Stimulated activated CD8-positive, alpha-beta memory T cell treated with anti-CD3 and anti-CD28 coated beads, Interleukin-15, amount 100 ng/mL, for 48 hours (primary cell): ENCODE data around the gene FGF14.

Source experiments
- DNase-seq, 2 donors: peaks; one replicate each; pipeline ENCODE4 v3.0.0-alpha.2; 2020; ENCODE audit warnings: low read depth in 2 of 2

The FGF14 gene

GRCh38 chr13:101930331-101930730, 471.5 kb downstream of the FGF14 start:
- no peak for DNase-seq

- DNase-seq, result no peak
Measured at GRCh38 chr13:101925731-101926130, 476.1 kb downstream of the FGF14 start.

DNA sequence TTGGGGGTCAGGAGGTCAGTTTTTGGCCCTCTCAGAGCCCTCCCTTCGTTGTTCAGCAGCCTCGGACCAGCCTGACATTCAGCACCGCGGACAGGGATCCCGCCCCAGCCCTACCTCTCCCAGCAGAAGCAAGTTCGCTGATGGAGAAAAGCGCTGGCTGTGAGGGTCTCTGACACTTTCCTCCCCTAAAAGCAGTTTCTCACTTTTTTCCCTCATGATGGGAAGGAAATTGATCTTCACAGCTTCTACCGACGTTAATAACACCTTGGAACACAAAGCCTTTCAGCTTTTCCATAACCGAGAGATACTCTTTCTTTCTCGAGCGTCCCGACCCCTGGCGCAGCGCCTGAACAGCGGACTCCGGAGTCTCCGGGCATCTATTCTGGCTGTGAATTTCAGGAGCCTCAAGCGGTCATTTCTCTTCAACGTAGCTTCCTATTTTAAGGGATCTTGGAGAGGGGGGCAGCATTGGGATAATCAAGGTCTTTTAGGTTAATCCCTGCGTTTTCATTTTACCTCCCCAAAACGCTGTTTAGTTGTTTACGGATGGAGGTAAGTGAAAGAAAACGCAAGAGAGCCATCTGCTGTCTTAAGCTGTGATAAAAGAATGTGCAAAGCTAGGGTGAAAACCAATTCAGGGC, 482.2 kb downstream of the FGF14 start:
- no peak for DNase-seq

DNA sequence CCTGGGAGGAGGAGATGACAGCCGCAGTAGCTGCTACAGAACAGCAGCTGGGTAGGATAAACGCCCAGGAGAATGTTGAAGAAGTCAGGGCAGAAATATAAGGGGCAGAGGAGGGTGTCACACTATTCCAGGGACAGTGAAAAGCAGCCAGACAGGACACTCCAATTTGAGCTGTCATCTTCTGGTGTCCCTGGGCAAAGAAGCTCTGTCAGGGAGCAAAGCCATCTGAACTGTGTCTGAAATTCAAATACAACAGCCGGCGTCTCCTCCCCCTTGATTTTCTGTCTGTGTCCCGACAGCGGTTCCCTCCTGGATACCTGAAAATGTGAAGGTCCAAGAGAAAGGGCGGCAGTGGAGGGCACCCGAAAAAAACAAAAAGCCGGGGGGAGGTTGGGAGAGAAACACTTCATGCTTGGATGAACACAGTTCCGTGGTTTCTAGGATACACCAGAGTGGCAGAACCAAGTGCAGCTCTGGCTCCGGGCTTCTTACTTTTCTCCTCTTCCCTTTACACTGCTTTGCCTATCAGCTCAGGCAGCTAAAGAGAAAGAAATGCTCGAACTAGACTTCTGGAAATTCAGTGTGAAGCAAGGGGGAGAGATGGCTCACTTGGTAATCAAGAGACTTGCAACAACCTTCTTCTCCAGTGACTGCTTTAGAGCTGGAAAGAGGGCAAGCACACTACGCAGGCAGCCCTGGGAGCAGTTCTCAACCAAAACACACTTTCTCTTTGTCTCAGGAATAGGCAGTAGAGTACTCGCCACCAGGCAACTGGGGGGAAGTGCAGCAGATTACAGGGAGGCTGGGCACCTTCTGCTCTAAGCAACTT, 483.8 kb downstream of the FGF14 start:
- DNase-seq, result no peak

DNA sequence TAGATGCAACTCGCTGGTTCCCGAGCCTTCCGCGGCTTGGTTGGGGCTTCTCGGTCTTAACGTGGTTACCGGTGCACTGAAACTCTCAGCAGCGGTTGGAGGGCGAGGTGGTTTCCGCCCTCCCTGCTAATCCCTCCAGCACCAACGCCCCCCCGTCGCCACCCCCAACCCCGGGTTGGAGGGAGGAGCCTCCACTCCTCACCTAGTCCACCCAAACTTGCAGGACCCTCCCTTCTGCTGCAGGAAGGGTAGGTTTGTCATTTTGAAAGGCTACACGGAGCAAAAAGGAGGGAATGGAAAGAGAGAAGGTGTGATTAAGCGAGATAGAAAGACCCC, 484.4 kb downstream of the FGF14 start:
- DNase-seq, result no peak

GRCh38 chr13:101916775-101917474, 484.9 kb downstream of the FGF14 start:
- DNase-seq, result no peak

GRCh38 chr13:101916108-101916774, 485.6 kb downstream of the FGF14 start:
- DNase-seq, result no peak

DNA sequence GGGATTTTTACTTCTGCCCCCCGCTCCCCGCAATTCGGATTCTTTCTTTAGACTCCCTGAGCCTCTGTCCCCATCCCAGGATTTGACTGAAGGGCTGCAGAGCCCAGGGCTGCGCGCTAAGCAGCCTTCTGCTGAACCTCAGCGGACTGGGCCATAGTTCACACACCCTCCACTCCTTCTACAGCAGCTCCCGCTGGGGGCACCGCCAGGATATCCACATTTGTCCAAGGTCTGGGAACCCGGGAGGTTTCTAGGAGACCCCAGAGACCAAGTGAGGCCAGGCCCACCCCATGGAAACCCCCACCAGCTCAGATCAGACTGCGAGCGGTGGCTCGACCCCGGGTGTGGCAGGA, 486.1 kb downstream of the FGF14 start:
- DNase-seq, result no peak

GRCh38 chr13:101915331-101915730, 486.5 kb downstream of the FGF14 start:
- DNase-seq, result no peak

DNA sequence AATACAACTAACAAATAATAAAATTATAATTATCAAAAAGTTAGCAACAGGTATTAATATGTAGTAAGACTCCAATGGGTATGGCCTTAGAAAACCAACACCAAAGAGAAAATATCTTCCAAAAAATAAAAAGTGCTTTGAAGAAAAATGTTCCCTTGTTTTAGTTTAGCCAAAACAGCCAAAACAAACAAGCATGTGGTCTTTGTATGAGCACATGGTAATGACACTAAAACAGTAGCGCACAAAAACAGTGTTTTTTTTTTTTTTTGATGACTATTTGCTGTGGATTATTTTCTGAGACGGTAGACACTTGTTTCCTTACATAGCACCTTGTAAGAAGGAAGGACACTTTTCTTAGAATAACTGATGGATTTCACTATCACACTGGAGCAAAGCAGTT, 490.1 kb downstream of the FGF14 start:
- no peak for DNase-seq

GRCh38 chr13:101903890-101904289, 498.0 kb downstream of the FGF14 start:
- no peak for DNase-seq

GRCh38 chr13:101898676-101899075, 503.2 kb downstream of the FGF14 start:
- no peak for DNase-seq

GRCh38 chr13:101896541-101896940, 505.3 kb downstream of the FGF14 start:
- no peak for DNase-seq

DNA sequence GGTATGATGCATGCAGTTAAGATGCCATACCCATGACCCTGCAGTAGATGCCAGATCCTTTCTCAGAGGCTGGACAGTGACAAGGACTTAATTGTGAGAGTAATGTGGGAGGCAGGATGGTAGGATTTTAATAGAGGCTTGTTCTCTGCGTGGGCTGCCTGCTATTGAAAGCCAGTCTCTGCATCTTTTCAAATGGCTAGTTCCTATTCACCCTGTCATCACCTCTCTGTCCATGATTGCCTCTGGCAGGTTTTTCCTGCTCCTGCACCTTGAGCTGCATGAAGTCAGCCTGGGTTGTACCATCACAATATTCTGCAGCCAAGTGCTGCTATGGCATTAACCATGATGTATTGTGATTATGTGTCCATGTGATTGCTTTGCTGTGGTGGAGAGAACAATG, 508.8 kb downstream of the FGF14 start:
- no peak for DNase-seq

- DNase-seq, result no peak
Measured at GRCh38 chr13:101892296-101892695, 509.6 kb downstream of the FGF14 start.

DNA sequence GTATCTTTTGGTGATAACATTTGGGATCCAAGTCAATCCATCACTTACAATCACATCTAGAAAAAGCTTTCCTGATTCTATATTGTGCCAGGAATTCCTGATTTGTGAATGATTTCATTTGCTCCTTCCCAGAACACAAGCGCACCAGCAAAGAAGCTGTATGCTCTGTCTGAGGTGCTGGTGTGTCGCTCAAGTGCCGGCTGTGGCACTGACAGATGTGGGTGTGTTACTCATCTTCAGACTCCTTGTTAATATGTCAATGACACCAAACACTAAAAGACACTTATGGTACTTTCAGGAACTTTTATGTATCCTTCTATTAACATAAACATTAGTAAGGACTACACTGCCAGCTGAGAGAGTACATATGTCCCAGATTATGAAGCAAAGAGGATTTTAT, 520.3 kb downstream of the FGF14 start:
- DNase-seq, result no peak

GRCh38 chr13:101880581-101880980, 521.3 kb downstream of the FGF14 start:
- no peak for DNase-seq

DNA sequence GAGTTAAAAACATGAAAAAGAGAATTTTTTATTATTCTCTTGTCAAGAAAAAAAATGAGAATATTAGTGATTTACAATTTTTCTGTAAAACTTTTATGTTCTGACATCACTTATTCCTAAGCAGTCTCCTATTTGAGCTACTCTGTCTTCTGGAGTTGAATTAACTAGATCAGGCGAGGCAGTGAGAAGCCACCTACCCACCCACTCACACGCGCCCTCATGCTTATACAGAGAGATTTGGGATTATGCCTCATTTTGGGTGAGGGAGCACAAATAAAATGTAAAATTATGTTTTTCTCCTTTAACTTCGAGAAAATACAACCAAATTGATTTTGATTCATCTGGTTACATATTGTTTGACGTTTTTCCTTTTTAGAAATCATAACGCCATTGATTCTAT, 524.9 kb downstream of the FGF14 start:
- no peak for DNase-seq

- no peak for DNase-seq
Measured at GRCh38 chr13:101875717-101876393, 526.0 kb downstream of the FGF14 start.

- no peak for DNase-seq
Measured at GRCh38 chr13:101875091-101875490, 526.8 kb downstream of the FGF14 start.

DNA sequence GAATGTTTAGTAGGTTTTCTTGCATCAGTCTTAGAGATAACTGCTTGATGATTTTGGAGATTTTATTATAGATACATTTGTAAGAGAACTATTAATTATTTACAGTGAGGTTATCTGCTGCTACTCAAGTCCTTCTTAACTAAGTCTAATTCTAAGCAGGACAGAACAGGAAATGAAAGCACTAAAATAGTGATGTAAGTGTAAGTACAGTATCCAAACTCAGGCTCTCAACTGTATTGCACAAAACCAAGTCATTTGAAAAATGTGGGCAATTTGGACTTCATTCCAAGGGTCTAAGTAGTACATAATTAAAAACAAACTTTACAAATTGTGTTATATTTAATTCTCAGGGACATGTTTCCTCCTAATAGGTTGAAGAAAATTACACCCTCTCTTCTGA, 532.3 kb downstream of the FGF14 start:
- DNase-seq, result no peak
